H9 (cell line): ENCODE measurements around the gene TMEM132D. TPM values are rescaled to one million over a fixed set of nuclear protein-coding genes. Genes with fewer than 3 reads are reported as not detected.

Experiments used
- DNase-seq: peaks from one replicate; pipeline ENCODE4 v3.0.0-alpha.2; 2017
- H2AFZ ChIP-seq: one replicate; pipeline ENCODE4 v1.6.1; 2013; ENCODE audit warnings: mild to moderate bottlenecking, low read length, control low read depth, moderate library complexity
- H2AK5ac ChIP-seq: 2 replicates; pipeline ENCODE4 v1.6.1; 2013; ENCODE audit warnings: low read length, control low read depth, mixed read lengths; ENCODE audit not compliant: insufficient read length
- H2BK120ac ChIP-seq: one replicate; pipeline ENCODE4 v1.6.1; 2013; ENCODE audit warnings: low read depth, mild to moderate bottlenecking, low read length, control low read depth, inconsistent platforms; ENCODE audit not compliant: poor library complexity, severe bottlenecking
- H2BK12ac ChIP-seq: 2 replicates; pipeline ENCODE4 v1.6.1; 2013; ENCODE audit warnings: low read length, control low read depth, mixed read lengths, low read depth; ENCODE audit not compliant: insufficient read length
- H2BK15ac ChIP-seq: 2 replicates; pipeline ENCODE4 v1.6.1; 2013; ENCODE audit warnings: low read depth, low read length, control low read depth
- H2BK20ac ChIP-seq: one replicate; pipeline ENCODE4 v1.6.1; 2013; ENCODE audit warnings: low read depth, mild to moderate bottlenecking, low read length, control low read depth, inconsistent platforms; ENCODE audit not compliant: poor library complexity, severe bottlenecking
- H2BK5ac ChIP-seq: 2 replicates; pipeline ENCODE4 v1.6.1; 2013; ENCODE audit warnings: low read length, control low read depth, mixed read lengths; ENCODE audit not compliant: insufficient read length
- H3K14ac ChIP-seq: 2 replicates; pipeline ENCODE4 v1.6.1; 2013; ENCODE audit warnings: low read length, control low read depth; ENCODE audit not compliant: insufficient read depth
- H3K18ac ChIP-seq: 2 replicates; pipeline ENCODE4 v1.6.1; 2013; ENCODE audit warnings: low read depth, mild to moderate bottlenecking, mixed read lengths, low read length, control low read depth; ENCODE audit not compliant: insufficient read length
- H3K23ac ChIP-seq: 2 replicates; pipeline ENCODE4 v1.6.1; 2013; ENCODE audit warnings: low read length, control low read depth, mixed read lengths, low read depth; ENCODE audit not compliant: insufficient read length
- H3K23me2 ChIP-seq: 2 replicates; pipeline ENCODE4 v1.6.1; 2013; ENCODE audit warnings: low read depth, mild to moderate bottlenecking, mixed read lengths, low read length, control low read depth; ENCODE audit not compliant: insufficient read length, poor library complexity, severe bottlenecking
- H3K27ac ChIP-seq: 2 replicates; pipeline ENCODE4 v1.5.1; 2013; ENCODE audit warnings: low read length, control low read depth, mixed read lengths, low read depth; ENCODE audit not compliant: insufficient read length
- H3K27me3 ChIP-seq: 2 replicates; pipeline ENCODE4 v1.6.1; 2013; ENCODE audit warnings: low read length, control low read depth, inconsistent platforms; ENCODE audit not compliant: insufficient read depth
- H3K4ac ChIP-seq: 2 replicates; pipeline ENCODE4 v1.6.1; 2013; ENCODE audit warnings: low read depth, mild to moderate bottlenecking, control low read depth, inconsistent platforms, low read length, moderate library complexity
- H3K4me1 ChIP-seq: 2 replicates; pipeline ENCODE4 v1.6.1; 2013; ENCODE audit warnings: low read length, control low read depth, inconsistent platforms; ENCODE audit not compliant: insufficient read depth
- H3K4me2 ChIP-seq: 2 replicates; pipeline ENCODE4 v1.6.1; 2013; ENCODE audit warnings: low read length, control low read depth, mixed read lengths; ENCODE audit not compliant: insufficient read length, insufficient read depth
- H3K56ac ChIP-seq: 2 replicates; pipeline ENCODE4 v1.6.1; 2013; ENCODE audit warnings: low read depth, mild to moderate bottlenecking, mixed read lengths, low read length, control low read depth; ENCODE audit not compliant: insufficient read length
- H3K79me1 ChIP-seq: 2 replicates; pipeline ENCODE4 v1.6.1; 2013; ENCODE audit warnings: low read depth, mild to moderate bottlenecking, moderate library complexity, low read length, control low read depth, inconsistent platforms; ENCODE audit not compliant: insufficient read depth, poor library complexity, severe bottlenecking
- H3K79me2 ChIP-seq: 2 replicates; pipeline ENCODE4 v1.6.1; 2013; ENCODE audit warnings: low read length, control low read depth, inconsistent platforms; ENCODE audit not compliant: insufficient read depth
- H3K9ac ChIP-seq: 2 replicates; pipeline ENCODE4 v1.6.1; 2013; ENCODE audit warnings: low read length, control low read depth, mixed read lengths; ENCODE audit not compliant: insufficient read length; ENCODE audit errors: extremely low read depth
- H3K9me3 ChIP-seq: one replicate; pipeline ENCODE4 v1.6.1; 2013; ENCODE audit warnings: low read depth, low read length, inconsistent platforms; ENCODE audit not compliant: control insufficient read depth
- H3T11ph ChIP-seq: one replicate; pipeline ENCODE4 v1.6.1; 2013; ENCODE audit warnings: mild to moderate bottlenecking, low read length, control low read depth, inconsistent platforms
- H4K20me1 ChIP-seq: one replicate; pipeline ENCODE4 v1.6.1; 2013; ENCODE audit not compliant: control insufficient read depth, insufficient read length, insufficient read depth
- H4K5ac ChIP-seq: 2 replicates; pipeline ENCODE4 v1.6.1; 2013; ENCODE audit warnings: low read depth, mild to moderate bottlenecking, mixed read lengths, low read length, control low read depth; ENCODE audit not compliant: insufficient read length
- H4K8ac ChIP-seq: replicated peaks from 2 replicates; pipeline ENCODE4 v1.6.1; 2013; ENCODE audit warnings: low read length, control low read depth, mixed read lengths, low read depth; ENCODE audit not compliant: insufficient read length
- H4K91ac ChIP-seq: 2 replicates; pipeline ENCODE4 v1.6.1; 2013; ENCODE audit warnings: low read depth, mild to moderate bottlenecking, moderate library complexity, mixed read lengths, low read length, control low read depth; ENCODE audit not compliant: insufficient read length
- H3K27ac Mint-ChIP-seq, 3 experiments: 2 replicates in 2 of 3; 3 replicates in 1 of 3; pipeline ENCODE4 v1.8.0; 2020 to 2021; ENCODE audit warnings: mixed read lengths in 3 of 3, mild to moderate bottlenecking in 1 of 3, moderate library complexity in 1 of 3
- H3K27me3 Mint-ChIP-seq: 2 replicates; pipeline ENCODE4 v1.8.0; 2021; ENCODE audit warnings: low read depth, mild to moderate bottlenecking, moderate library complexity, mixed read lengths
- H3K36me3 Mint-ChIP-seq, 3 experiments: 2 replicates in 2 of 3; 3 replicates in 1 of 3; pipeline ENCODE4 v1.8.0; 2020 to 2021; ENCODE audit warnings: low read depth in 3 of 3, mixed read lengths in 3 of 3; ENCODE audit not compliant: insufficient read depth in 1 of 3
- H3K4me1 Mint-ChIP-seq, 2 experiments: 2 replicates each; pipeline ENCODE4 v1.8.0; 2020; ENCODE audit warnings: mixed read lengths in 2 of 2
- H3K4me3 Mint-ChIP-seq, 2 experiments: 2 replicates in 1 of 2; 3 replicates in 1 of 2; pipeline ENCODE4 v1.8.0; 2020 to 2021; ENCODE audit warnings: mild to moderate bottlenecking in 2 of 2, mixed read lengths in 2 of 2, moderate library complexity in 1 of 2
- H3K9me3 Mint-ChIP-seq, 2 experiments: 2 replicates in 1 of 2; 3 replicates in 1 of 2; pipeline ENCODE4 v1.8.0; 2020; ENCODE audit warnings: mild to moderate bottlenecking in 2 of 2, mixed read lengths in 2 of 2, moderate library complexity in 1 of 2
- CTCF ChIP-seq: fragments of 200-600 bp; sonication (generic); conservative IDR thresholded peaks from 3 replicates; pipeline ENCODE4 v1.8.0; 2021; ENCODE audit warnings: antibody characterized with exemption, mild to moderate bottlenecking
- WGBS: extraction: QIAGEN DNeasy Blood & Tissue Kit; methylation state at CpG from one replicate; pipeline ENCODE4 v1.1.7; 2013; ENCODE audit warnings: missing lambda C conversion rate, low lambda C conversion rate, mixed read lengths; ENCODE audit not compliant: insufficient read length; ENCODE audit errors: extremely low coverage; 5-methylcytosine and 5-hydroxymethylcytosine counted together
- total RNA-seq: library from RNA; stranded (reverse); gene quantifications from 2 replicates; pipeline ENCODE4 v1.2.1, GENCODE V29; 2021

The TMEM132D gene
- total RNA-seq, 1 experiment from 2014 or later = 6.1 TPM

GRCh38 chr12:129486931-129487330 is 416.9 kb downstream of the TMEM132D start:
- H3K23me2 ChIP-seq = no peaks in the 10 kb centered on the region
- H3K14ac ChIP-seq = no peak overlapping the region
- H3T11ph ChIP-seq = no peak overlapping the region
- no peak overlapping the region for H4K91ac ChIP-seq
- Mint-ChIP-seq H3K4me3 (no peak overlapping the region), H3K9me3 (no peaks in the 10 kb centered on the region; a peak in 2 of 5 replicates), H3K27ac (no peak overlapping the region), H3K27me3 (no peaks in the 10 kb centered on the region; the same call in 1 of the 2 replicates), H3K4me1 (peaks cover 19 to 20% of the 10 kb centered on the region in 2 experiments), H3K36me3 (no peaks in the 10 kb centered on the region; a peak in 1 of 7 replicates)
- H3K79me2 ChIP-seq = no peaks in the 10 kb centered on the region
- H4K20me1 ChIP-seq = no peaks in the 10 kb centered on the region
- H3K4ac ChIP-seq = no peak overlapping the region
- H2BK20ac ChIP-seq = no peak overlapping the region
- H3K23ac ChIP-seq = no peak overlapping the region
- H3K56ac ChIP-seq = no peak overlapping the region
- TF ChIP-seq CTCF = no peak
- no peak overlapping the region for H2BK15ac ChIP-seq
- no peaks in the 10 kb centered on the region for H3K27me3 ChIP-seq
- H3K9ac ChIP-seq = no peak overlapping the region
- H3K9me3 ChIP-seq = no peaks in the 10 kb centered on the region
- no CpG with 5 or more reads among the region's 8 CpGs for WGBS
- H2AK5ac ChIP-seq = no peak overlapping the region
- H3K18ac ChIP-seq = no peak overlapping the region
- peaks cover 2% of the 10 kb centered on the region; the same call in 1 of the 2 replicates for H3K4me1 ChIP-seq
- DNase-seq = no peak
- no peak overlapping the region for H2BK12ac ChIP-seq
- no peak overlapping the region for H4K8ac ChIP-seq
- H2BK5ac ChIP-seq = no peak overlapping the region
- no peak overlapping the region for H2BK120ac ChIP-seq
- H4K5ac ChIP-seq = no peak overlapping the region
- H2AFZ ChIP-seq = no peak overlapping the region
- H3K27ac ChIP-seq = no peak overlapping the region
- H3K4me2 ChIP-seq = no peak overlapping the region
- no peaks in the 10 kb centered on the region for H3K79me1 ChIP-seq
